Prostate gland (tissue), 2 donors: ENCODE data around the gene SLC9B1.

Experiments
- CTCF ChIP-seq, 4 experiments: fragments of 200-600 bp in 2 of 4; fragments of 450-650 bp in 2 of 4; sonication (generic) in 2 of 4; IDR thresholded peaks; 1 replicate in 3 of 4; 2 replicates in 1 of 4; pipeline ENCODE4 v1.5.1; 2016 to 2019; ENCODE audit warnings: antibody characterized with exemption in 4 of 4, mild to moderate bottlenecking in 2 of 4, moderate library complexity in 2 of 4
- POLR2AphosphoS5 ChIP-seq: sonication (generic); formaldehyde crosslinking; IDR thresholded peaks from one replicate; pipeline ENCODE4 v1.6.1; 2017; ENCODE audit warnings: antibody characterized with exemption

GRCh38 chr4:103054030-103054429 is 34.5 kb upstream of the SLC9B1 start:
- TF ChIP-seq POLR2AphosphoS5 (no peak), CTCF (IDR thresholded peaks at IDR 0.05) (no peak)
